ENCODE data around the gene TAAR8.

GRCh38 chr6:132513831-132514545 is 38.5 kb upstream of the TAAR8 start:
- TF ChIP-seq ZFX (IDR thresholded peaks at IDR 0.05; ENCODE audit: borderline replicate concordance) (no peak), CTCF (IDR thresholded peaks at IDR 0.05) (no peak)

Measured in 22Rv1 (cell line).